ENCODE data around the gene PIK3R5.

Gene PIK3R5

DNA sequence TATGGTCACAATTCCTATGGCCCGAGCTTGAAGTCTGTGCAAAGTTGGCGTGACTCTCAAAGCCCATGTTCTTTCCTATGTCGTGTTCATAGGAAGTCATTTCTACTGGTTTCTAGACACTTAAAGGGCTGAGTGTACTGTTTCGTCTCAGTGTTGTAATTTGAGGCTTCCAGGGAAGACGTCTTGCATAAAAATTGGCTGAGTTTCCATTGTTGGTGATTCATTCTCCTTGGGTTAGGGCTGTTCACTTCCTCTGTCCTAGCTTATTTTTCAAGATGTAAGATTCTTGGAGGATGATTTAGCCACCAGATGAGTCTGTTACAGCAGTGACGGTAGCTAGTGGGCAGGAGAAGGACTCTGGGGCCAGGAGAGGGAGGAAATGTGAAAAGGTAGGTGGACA is 43.1 kb downstream of the PIK3R5 start:
- DNase-seq (ENCODE audit: low read depth): no peak

DNA sequence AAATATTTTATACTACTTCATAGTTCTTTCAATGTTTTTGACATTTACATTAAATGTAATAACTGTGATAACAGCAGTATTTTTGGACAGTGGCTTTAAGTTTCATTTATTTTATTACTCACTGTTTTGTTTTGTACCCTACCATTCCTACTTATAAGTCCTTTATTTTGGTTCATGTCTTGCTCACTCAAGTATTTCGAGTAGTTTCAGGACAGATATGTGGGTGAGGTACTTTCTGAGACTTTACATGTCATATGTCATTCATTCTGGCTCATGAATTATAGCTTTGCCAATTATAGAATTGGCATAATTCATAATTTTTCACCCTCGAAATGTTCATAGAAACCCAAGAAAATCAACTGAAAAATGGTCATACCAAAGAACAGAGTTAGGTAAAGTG is 44.4 kb downstream of the PIK3R5 start:
- no peak for DNase-seq (ENCODE audit: low read depth)

DNA sequence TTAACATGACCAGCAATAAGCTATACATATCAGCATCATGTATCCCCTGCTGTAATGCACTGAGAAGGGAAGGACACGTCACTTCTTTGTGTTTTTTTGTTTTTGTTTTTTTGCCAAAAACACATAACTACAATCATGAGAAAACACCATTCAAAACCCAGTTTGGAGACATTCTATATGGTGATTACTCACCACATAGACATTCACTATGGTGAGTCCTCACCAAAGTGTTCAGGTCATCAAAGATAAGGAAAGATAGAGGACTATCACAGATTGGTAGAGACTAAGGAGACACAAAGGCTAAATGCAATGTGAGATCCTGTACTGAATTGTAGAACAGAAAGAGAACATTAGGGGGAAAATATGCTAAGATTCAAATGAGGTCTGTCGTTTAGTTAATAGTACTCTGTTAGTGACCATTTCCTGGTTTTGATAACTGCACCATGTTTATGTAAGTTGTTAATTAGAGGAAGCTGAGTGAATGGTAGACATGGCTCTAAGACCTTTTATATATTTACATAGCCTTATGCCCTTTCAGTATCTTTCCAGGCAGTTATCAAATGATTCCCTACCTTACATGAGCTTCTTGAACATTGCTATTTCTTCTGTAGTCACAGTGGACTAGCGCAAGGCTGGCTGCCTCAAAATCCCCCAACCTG is 46.6 kb downstream of the PIK3R5 start:
- no peak for DNase-seq (ENCODE audit: low read depth)

DNA sequence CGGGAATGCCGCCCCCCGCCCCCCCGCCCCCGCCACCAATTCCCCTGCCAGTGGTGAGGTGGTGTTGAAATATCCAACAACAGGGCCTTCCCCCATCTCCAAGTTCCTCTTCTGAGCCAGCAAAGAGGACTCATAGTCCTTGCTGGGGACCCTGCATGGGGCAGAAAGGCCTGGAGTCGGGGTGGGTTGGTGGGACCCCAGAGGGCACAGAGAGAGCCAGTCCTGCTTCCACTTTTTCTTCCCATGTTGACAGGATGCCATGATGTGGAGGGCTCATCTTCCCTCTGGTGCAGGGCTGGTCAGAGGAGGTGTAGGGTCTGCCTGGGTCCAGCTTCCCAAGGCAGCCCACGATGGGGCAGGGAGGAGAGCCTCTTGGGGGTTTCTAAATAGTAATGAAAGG is 49.0 kb downstream of the PIK3R5 start:
- no peak for DNase-seq (ENCODE audit: low read depth)

DNA sequence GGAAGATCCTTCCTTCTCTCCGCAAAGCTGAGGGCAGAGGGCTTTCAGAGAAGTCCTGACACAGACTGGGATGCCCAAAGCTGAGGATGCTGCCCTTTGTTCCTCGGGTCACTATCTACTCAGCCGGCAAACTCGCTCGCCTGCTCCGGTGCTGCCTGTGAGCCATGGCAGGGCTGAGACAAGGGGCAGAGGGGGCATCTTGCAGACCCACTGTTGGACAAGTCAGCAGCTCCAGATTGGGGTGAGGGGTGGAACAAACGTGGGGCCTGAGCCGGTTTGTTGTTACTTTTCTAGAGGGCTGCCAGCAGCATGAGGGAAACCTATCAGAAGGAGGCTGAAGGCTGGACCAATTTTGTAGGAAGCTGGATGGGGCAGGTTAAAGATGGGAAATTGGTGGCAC is 51.0 kb downstream of the PIK3R5 start:
- no peak for DNase-seq (ENCODE audit: low read depth)

DNA sequence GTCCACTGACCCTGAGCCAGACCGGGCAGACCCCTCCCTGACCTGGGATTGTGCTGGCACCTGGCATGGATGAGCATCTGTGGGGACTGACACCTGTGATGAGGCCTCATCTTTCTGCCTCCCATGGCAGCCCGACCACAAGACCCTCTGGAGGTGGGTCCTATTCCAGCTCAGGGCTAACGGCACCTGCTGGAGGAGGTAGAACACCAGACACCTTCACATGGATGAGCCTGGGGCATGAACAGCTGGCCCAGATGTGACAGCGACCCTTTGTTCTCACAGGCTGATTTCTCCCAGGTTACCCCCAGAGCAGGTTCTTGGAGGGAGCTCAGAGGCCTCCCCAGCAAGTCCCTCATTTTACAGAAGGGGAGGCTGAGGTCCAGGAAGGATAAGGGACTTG is 51.6 kb downstream of the PIK3R5 start:
- DNase-seq (ENCODE audit: low read depth): no peak

DNA sequence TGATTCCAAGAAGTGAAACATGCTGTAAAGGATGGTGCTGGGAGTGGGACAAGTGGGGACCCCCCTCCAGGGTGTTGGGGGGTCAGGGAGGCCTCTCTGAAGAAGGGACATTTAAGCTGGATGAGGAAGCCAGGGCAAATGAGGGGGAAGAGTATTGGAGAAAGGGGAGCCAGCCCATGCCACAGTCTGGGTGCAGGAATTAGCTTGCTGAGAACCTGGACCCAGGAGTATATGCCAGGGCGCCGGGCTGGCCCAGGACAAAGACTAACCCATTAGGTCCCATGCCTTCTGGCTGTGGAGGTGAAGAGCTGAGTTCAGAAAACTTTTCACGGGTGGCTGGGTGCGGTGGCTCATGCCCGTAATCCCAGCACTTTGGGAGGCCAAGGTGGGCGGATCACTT is 52.4 kb downstream of the PIK3R5 start:
- DNase-seq (ENCODE audit: low read depth): no peak

DNA sequence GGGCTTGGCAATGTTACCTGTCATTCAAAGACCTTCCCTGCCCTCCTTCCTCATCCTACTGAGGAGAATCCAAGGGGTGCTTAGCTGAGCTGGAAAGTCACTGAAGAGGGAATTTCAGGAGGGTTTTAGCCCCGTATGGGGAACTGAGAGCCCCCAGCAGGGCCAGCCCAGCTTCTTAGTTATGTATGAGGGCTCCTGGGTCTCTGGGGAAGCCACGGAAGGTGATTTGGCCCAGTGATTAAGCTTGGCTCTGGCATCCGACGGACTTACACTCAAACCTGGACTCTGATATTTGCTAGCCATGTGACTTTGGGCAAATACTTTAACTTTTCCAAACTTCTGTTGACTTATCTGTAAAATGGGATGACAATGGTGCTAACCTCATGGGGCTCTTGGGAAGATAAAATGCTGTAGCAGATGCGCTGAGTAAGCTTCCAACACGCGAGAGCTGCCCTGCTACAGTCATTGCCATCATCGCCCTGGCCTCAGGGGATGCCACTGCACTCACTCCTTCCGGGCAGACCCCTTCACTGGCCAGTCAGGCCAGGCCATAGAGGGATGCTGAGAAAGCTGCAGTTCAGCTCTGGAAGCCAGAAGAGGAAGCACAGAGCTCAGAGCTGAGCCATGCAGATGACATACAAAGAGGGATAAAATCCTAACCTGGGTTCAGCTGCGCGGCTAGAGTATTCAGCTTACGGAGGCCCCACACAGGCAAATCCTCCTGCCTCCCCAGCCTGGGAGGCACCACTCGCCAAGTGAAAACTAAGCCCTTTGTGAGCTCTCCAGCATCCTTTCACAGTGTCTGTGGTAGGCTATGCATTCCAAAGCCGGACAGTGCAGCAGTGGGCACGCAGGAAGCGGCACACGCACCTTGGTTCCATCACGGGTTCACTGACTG is 53.2 kb downstream of the PIK3R5 start:
- DNase-seq (ENCODE audit: low read depth): no peak

DNA sequence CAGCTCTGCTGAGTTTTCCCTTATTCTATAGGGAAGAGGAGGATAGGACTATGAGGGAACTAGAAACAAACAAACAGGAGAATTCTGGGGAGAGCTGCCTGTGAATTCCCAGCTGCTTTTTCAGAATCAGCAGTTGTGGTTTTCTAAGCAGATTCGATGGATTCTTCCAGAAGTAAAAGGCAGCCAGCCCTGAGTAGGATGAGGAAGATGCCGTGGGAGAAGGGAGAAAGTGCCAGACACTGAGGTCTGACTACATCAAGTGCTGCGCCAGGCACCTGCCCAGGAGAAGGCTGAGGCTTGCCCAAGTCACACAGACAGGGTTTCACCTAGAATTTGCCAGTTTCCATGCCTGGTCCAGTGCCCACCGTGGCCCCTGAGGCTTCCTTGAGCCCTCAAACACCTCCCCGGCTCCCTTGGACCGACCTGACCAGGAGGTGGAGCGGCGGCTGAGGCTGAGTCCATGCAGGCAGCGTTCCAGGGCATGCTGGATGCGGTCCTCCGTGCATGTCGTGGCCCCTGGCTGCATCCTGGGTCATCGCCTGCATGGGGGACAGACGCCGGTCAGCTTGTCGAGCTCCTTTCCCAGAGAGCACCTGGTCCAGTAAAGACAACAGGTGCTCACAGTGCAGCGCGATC is 54.4 kb downstream of the PIK3R5 start:
- no peak for DNase-seq (ENCODE audit: low read depth)

DNA sequence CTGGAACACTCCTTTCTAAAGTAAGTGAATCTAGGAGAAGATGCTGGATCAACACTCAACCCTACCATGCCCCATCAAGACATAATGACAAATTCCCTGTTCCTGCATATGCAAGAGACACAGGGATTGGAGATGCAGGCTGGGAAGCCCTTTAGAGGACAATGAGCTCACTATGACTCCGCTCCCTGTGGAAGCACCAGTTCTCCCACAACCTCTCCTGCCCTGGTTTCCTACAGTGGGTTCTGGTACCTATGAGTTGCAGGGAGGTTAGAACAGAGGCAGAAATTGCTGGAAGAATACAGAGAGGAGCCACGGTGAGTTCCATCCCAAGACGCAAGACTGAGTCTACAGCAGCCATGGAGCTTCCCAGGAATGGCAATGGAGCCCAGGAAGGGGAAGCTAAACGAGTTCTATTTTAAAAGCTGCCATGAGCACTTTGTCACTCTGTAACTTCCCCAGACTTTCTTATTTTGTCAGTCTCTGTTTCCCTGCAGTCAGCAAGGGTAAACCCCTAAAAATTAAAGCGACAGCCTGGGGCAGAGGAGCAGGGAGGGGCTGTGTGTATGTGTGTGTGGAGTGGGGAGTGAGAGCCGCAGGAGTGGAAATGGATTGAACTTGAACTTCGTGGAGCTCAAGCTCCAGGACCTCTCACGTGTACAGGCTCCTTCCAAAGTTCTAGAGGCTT is 55.8 kb downstream of the PIK3R5 start:
- no peak for DNase-seq (ENCODE audit: low read depth)

DNA sequence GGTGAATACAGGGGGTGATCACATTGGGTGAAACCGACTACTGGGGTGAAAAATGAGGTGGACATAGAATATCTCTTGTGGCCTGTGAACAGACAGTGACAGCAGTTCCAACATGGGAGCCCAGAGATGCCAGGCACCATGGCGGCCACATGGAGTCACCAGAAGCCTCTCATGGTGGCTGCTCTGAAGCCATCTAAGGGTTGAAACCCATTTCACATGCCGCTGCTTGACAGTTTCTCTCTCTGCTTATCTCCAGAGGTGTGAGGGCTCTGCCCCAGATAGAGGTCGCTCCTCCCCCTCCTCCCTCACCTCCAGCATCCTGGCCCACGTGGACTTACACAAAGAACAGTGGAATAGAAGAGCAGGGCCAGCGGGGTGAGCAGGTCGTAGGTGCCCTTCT is 60.2 kb downstream of the PIK3R5 start:
- no peak for DNase-seq (ENCODE audit: low read depth)

DNA sequence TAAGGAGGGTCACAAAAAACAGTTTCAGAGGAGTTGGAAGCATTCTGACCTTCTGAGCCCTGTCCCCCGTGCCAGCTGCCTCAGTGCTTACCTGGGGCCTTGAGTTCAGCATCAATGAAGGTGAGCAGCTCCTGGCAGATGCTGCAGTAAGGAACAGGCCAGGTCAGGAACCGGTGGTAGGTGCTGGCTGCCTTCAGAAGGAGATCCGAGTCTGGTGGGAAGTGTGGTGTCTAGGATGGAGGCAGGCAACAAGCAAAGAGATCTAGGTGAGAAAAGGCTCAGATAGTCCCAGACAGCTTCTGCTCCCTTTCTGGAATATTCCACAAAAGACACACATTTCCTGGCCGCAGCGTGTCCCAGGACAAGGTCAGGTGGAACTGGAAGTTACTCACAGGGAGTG is 60.8 kb downstream of the PIK3R5 start:
- DNase-seq (ENCODE audit: low read depth): no peak

DNA sequence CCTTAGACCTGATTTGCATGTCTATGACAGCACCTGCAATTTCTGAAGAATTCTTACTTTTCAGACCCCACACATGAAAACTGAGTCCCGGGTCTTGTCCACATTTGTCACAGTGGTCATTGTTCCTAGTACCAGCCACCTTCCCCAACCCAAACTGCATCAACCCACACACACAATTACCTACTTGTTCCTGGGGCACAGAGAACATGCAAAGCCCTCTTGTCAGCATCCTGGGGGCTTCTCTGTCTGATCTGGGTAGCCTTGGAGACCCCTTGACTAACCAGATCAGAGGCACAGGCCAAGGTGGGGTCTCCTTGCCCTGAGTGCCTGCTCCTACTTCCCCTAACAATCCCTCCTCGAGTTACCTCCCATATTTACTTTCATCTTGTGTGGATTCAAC is 61.3 kb downstream of the PIK3R5 start:
- no peak for DNase-seq (ENCODE audit: low read depth)

DNA sequence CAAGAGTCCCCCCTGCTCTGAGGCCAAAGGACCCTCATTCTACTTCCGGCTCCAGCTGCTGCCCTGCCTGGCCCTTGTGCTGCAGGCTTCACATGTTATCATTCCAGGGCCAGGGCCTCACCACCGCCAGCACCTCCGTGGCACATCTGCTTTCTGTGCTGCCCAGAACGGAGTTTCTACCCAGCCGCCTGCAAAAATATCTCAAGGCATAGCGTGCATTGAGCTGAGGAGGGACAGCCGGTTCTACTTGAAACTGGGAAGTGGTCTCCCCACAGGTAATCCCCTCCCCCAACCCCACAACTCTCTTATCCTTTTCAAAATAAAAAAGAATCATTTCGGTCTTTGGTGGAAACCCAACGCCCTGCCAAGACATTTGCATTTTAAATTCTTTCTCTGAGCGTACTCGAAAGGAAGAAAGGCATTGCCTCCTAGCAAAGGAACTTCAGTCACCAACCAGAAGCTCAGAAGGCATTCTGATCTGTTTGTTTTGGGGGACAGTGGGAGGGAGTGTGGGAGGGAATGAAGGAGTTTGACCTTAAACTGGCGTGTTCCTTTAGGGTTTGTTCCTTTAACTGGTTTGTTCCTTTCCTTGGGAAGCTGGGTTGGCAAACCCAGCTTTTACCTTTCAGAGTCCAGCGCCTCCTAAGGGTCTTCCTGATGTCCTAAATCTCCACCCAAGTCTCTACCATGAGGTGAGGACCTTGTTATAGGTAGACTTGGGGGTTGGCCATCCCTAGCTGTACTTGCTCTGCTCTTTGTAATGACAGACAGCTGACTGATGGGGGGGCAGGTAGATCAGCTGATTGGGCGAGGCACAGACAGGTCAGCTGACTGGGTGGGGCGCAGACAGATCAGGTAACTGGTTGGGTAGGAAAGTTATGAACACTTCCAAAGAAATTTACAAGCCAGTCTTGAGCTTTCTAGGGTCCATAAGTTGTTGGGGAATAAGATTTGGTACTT is 64.6 kb downstream of the PIK3R5 start:
- DNase-seq (ENCODE audit: low read depth): no peak

DNA sequence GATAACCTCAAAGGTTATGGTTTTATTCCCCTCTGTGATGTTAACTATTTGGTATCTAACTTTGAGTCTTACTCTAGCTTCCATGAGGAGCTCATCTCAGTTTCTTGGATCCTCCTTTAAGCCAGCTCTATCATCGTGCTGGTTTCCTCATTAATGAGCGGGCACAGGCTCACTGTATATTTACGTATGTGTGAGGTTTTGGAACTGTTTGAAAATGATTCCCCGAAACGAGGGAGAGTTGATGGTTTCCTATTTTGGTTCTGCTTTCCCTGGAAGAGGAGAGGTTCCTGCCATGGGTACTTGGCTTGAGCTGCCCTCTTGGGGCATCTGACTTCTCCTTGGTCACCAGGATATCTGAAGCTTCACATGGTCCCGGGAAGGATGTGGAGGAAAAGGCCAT is 65.3 kb downstream of the PIK3R5 start:
- DNase-seq (ENCODE audit: low read depth): no peak

DNA sequence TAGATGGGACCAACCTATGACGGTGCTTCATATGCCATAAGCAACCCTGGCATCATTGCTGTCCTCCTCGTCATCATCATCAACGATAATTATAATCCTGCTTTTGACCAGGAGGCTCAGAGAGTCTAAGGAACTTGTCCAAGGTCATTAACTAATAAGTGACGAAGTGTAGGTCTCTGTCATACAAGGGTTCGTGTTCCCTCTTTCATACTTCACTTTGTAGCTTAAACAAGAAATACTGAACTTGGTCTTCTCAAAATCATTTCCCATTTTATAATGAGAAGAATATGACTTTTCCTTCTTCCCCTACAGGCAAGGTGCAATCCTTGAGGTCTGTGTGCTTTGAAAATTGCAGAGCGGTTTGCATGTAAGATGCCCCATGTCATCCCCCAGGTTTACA is 66.9 kb downstream of the PIK3R5 start:
- no peak for DNase-seq (ENCODE audit: low read depth)

DNA sequence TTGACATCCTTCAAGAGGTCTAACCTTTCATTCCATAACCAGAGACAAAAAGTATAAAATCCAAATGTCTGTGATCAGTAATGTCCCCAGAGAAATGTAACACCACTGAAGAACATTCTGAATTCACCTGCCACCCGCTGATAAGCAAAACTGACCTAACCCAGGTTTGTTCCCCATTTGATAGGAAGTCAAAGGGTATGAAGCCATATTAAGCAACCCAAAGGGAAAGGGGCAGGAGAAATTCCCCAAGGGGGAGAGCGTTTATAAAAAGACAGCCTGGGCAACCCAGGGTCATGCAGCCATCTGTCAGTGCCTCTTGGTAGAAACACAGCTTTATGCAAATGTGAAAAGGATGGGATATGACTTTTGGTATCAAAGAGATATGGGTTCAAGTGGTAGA is 67.4 kb downstream of the PIK3R5 start:
- DNase-seq (ENCODE audit: low read depth): no peak

DNA sequence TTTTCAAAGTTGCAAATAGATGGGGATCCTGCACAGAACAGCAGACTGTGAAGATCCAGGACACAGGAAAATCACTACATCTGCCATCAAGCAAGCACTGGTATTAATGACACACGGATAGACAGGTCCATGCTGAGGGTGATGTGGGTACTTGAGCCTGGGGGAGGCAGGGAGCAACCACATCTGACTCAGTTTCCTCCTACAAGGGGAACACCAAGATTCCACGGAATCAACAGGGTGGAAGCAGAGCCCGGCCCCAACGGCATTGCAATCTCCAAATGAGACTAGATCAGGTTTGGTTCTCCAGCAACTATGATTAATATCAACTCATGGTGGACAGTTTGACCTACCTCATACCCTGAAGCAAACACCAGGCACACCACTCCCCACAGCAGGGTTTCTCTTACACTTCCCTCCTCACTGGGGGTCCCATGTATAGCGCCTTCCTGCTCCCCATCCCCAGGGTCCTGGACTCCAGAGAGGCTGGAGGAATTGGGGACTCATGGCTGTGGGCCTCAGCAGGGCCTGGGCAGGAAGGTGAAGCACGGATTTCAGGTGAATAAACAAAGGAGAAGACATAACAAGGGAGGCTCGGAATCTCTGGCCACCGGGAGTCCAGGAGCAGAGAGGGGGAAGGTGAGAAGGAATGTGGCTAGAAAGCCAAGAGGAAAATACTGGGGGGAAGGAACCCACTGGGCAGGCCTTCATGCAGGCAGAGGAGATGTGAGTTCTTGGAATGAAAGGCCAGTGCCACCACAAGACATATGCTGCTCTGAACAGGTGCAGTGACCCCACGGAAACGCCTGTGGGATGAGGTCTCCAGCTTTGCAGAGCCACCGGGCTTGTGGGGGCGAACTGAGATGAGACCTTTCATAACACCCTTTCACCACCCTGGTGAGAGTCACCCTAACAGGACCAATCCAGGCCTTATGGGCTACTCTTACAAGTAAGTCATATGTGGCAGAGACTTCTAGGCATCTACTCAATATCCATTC is 68.6 kb downstream of the PIK3R5 start:
- DNase-seq (ENCODE audit: low read depth): no peak

DNA sequence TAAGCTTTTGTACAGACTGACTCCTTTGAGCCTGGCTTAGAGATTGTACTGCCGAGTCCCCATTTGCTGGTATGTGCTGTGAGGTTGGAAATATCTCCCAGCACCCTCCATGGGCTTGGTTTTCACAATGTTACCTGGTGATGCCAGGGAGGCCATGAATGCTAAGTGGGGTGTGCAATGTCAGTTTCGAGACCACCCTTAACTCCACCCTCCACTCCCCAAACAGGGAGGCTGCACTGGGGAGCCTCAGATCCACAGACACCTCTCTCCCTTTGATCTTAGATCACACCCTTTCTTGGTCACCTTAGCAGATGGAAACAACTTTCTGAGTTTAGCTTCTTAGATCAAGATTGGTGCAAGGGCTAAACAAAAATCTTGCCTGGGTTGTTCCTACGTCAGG is 69.4 kb downstream of the PIK3R5 start:
- no peak for DNase-seq (ENCODE audit: low read depth)

Data from activated T-helper 9 cell treated with anti-CD3 and anti-CD28 coated beads, Interleukin-2, amount 50 U/mL, for 16 hours (primary cell).